KMS-11 (cell line): ENCODE data around the gene KLK2.

Experiments used
- H2AFZ ChIP-seq: fragments of 200-600 bp; sonication (generic); 2 replicates; pipeline ENCODE4 v1.6.1; 2016; ENCODE audit warnings: antibody characterized with exemption, mixed run types, low read depth
- H3K27ac ChIP-seq: fragments of 200-600 bp; sonication (generic); 2 replicates; pipeline ENCODE4 v1.6.1; 2016; ENCODE audit warnings: mild to moderate bottlenecking, mixed run types
- H3K27me3 ChIP-seq: fragments of 200-600 bp; sonication (generic); 2 replicates; pipeline ENCODE4 v1.6.1; 2017; ENCODE audit warnings: mild to moderate bottlenecking, low read depth, mixed run types, moderate library complexity; ENCODE audit not compliant: insufficient read depth
- H3K36me3 ChIP-seq: fragments of 200-600 bp; sonication (generic); 2 replicates; pipeline ENCODE4 v1.6.1; 2017; ENCODE audit warnings: mild to moderate bottlenecking, mixed run types; ENCODE audit not compliant: insufficient read depth
- H3K4me1 ChIP-seq: fragments of 200-600 bp; sonication (generic); 2 replicates; pipeline ENCODE4 v1.6.1; 2016; ENCODE audit warnings: mild to moderate bottlenecking, low read depth, mixed run types; ENCODE audit not compliant: poor library complexity, severe bottlenecking
- H3K4me2 ChIP-seq: fragments of 200-600 bp; sonication (generic); 2 replicates; pipeline ENCODE4 v1.7.0; 2016; ENCODE audit warnings: mild to moderate bottlenecking, mixed run types
- H3K4me3 ChIP-seq: fragments of 200-600 bp; sonication (generic); IDR thresholded peaks from 2 replicates; pipeline ENCODE4 v1.6.1; 2017; ENCODE audit warnings: low read depth, low read length, mixed read lengths; ENCODE audit not compliant: insufficient read depth
- H3K79me2 ChIP-seq: fragments of 200-600 bp; sonication (generic); 2 replicates; pipeline ENCODE4 v1.6.1; 2016; ENCODE audit warnings: low read depth, mixed run types; ENCODE audit not compliant: insufficient read depth
- H3K9ac ChIP-seq: fragments of 200-600 bp; sonication (generic); 2 replicates; pipeline ENCODE4 v1.6.1; 2016; ENCODE audit warnings: mild to moderate bottlenecking, mixed run types
- H4K20me1 ChIP-seq: fragments of 200-600 bp; sonication (generic); 2 replicates; pipeline ENCODE4 v1.6.1; 2016; ENCODE audit warnings: mild to moderate bottlenecking, mixed run types; ENCODE audit not compliant: insufficient read depth
- CTCF ChIP-seq: fragments of 200-600 bp; sonication (generic); conservative IDR thresholded peaks from 2 replicates; pipeline ENCODE4 v1.6.1; 2017; ENCODE audit warnings: low read depth, mild to moderate bottlenecking, antibody characterized with exemption, low read length, moderate library complexity, mixed read lengths

Gene KLK2

GRCh38 chr19:50859849-50860248 lies 13.4 kb upstream of the KLK2 start:
- no peak for TF ChIP-seq CTCF
- Histone ChIP-seq H2AFZ (no peak overlapping the region), H3K27me3 (no peaks in the 10 kb centered on the region; the same call in 1 of the 2 replicates), H3K27ac (no peak overlapping the region), H4K20me1 (no peaks in the 10 kb centered on the region), H3K9ac (no peak overlapping the region), H3K79me2 (no peaks in the 10 kb centered on the region), H3K36me3 (no peaks in the 10 kb centered on the region), H3K4me3 (no peak overlapping the region), H3K4me2 (no peak overlapping the region), H3K4me1 (no peaks in the 10 kb centered on the region)

GRCh38 chr19:50861010-50861409 lies 12.2 kb upstream of the KLK2 start:
- no peak overlapping the region for H2AFZ ChIP-seq
- H3K79me2 ChIP-seq: no peaks in the 10 kb centered on the region
- no peak for TF ChIP-seq CTCF
- no peaks in the 10 kb centered on the region for H3K36me3 ChIP-seq
- no peak overlapping the region for H3K27ac ChIP-seq
- no peak overlapping the region for H3K4me3 ChIP-seq
- no peak overlapping the region for H3K9ac ChIP-seq
- H3K27me3 ChIP-seq: no peaks in the 10 kb centered on the region; the same call in 1 of the 2 replicates
- H4K20me1 ChIP-seq: no peaks in the 10 kb centered on the region
- no peak overlapping the region for H3K4me2 ChIP-seq
- no peaks in the 10 kb centered on the region for H3K4me1 ChIP-seq

GRCh38 chr19:50861496-50862286 lies 11.5 kb upstream of the KLK2 start:
- H3K36me3 ChIP-seq: no peaks in the 10 kb centered on the region
- H3K4me1 ChIP-seq: no peaks in the 10 kb centered on the region
- H3K27ac ChIP-seq: no peak overlapping the region
- TF ChIP-seq CTCF: no peak
- H4K20me1 ChIP-seq: no peaks in the 10 kb centered on the region
- H3K9ac ChIP-seq: no peak overlapping the region
- no peak overlapping the region for H3K4me3 ChIP-seq
- H2AFZ ChIP-seq: no peak overlapping the region
- no peak overlapping the region for H3K4me2 ChIP-seq
- H3K79me2 ChIP-seq: no peaks in the 10 kb centered on the region
- no peaks in the 10 kb centered on the region; the same call in 1 of the 2 replicates for H3K27me3 ChIP-seq

GRCh38 chr19:50869479-50869878 lies 3.8 kb upstream of the KLK2 start:
- Histone ChIP-seq H3K9ac (no peak overlapping the region), H3K4me2 (no peak overlapping the region), H3K79me2 (no peaks in the 10 kb centered on the region), H3K36me3 (no peaks in the 10 kb centered on the region), H3K4me3 (no peak overlapping the region), H4K20me1 (no peaks in the 10 kb centered on the region), H3K27me3 (peaks cover 3% of the 10 kb centered on the region; the same call in 1 of the 2 replicates), H3K4me1 (no peaks in the 10 kb centered on the region), H2AFZ (no peak overlapping the region), H3K27ac (no peak overlapping the region)
- TF ChIP-seq CTCF: no peak
